ENCODE data around the gene ERAP2. TPM values are rescaled to one million over a fixed set of nuclear protein-coding genes. Genes with fewer than 3 reads are reported as not detected.
A peak's percentile ranks its signal among the peaks of the same experiment; 100 is the strongest.

Gene ERAP2
- total and polyA plus RNA-seq, 10 of the 15 experiments (the other 5 are each of a cell fraction or from before 2014, with no cell fraction given) = 4.0 to 28.7 (median 11.7) TPM

- TF ChIP-seq MYB (IDR thresholded peaks at IDR 0.05; ENCODE audit: borderline replicate concordance, low read depth, low read length) (no peak), ZBED1 (IDR thresholded peaks at IDR 0.05; ENCODE audit: borderline replicate concordance) (no peak)
These were observed 1.7 kb upstream of the ERAP2 start (continued) for GRCh38 chr5:96874631-96875030.

GRCh38 chr5:96875791-96876291 is 459 bp upstream of the ERAP2 start:
- H3K36me3 ChIP-seq (ENCODE audit: control insufficient read depth in 2 of 2, insufficient read depth in 2 of 2, low read length in 1 of 2) = peaks cover 0 to 7% of the 10 kb centered on the region in 2 experiments; a peak in 1 of 4 replicates
- FAIRE-seq (no peak), DNase-seq (ENCODE audit: low read depth, low spot score) (no peak), ATAC-seq (peak; percentile 23)
- peak overlapping the region; percentile 76 for H3K9ac ChIP-seq (ENCODE audit: control insufficient read depth, insufficient read depth, low read length)
- H3K9me3 ChIP-seq (replicated peaks; ENCODE audit: control insufficient read depth, insufficient read depth, low read length) = no peaks in the 10 kb centered on the region
- 0% methylated on average over 4 of the region's 4 CpGs for WGBS (ENCODE audit: insufficient coverage, insufficient replicate concordance, low lambda C conversion rate, missing lambda C conversion rate)
- CTCF ChIA-PET = interaction anchor here (0.5 to 4.1 kb wide), 7 partner anchors 9 to 916 kb away, joined by 3 to 22 read pairs (median 4); no protein-coding TSS in a partner anchor
- SMC1A ChIA-PET (ENCODE audit: uncharacterized antibody, unreplicated experiment) = interaction anchor here (0.6 to 10.5 kb wide), 19 partner anchors 7 to 124 kb away, joined by 3 to 169 read pairs (median 6); partner anchors contain the start of gene LNPEP
- peak overlapping the region; percentile 86 for H3K4me3 ChIP-seq
- BruUV-seq (replicated peaks) = no TSS peak
- POLR2A ChIA-PET = interaction anchor here (1.0 to 3.3 kb wide), 11 partner anchors 9 to 97 kb away, joined by 3 to 25 read pairs (median 8); partner anchors contain the start of genes ERAP1 and LNPEP
- H3K27me3 ChIP-seq (replicated peaks in 1 of 2; ENCODE audit: control insufficient read depth in 2 of 2, insufficient read depth in 2 of 2, low read length in 1 of 2) = no peaks in the 10 kb centered on the region
- H3K4me2 ChIP-seq (ENCODE audit: control insufficient read depth, insufficient read depth) = peak overlapping the region; percentile 96
- peak overlapping the region; percentile 89 for H2AFZ ChIP-seq (ENCODE audit: control insufficient read depth, low read depth, low read length)
- peak overlapping the region; percentile 86 for H3K27ac ChIP-seq (ENCODE audit: control insufficient read depth, insufficient read depth)
- H3K79me2 ChIP-seq (ENCODE audit: control insufficient read depth, insufficient read depth, low read length) = peaks cover 49% of the 10 kb centered on the region
- in situ Hi-C loops (cut with MboI) = no loop called here
- intact Hi-C loops (cut with micrococcal nuclease; ENCODE audit: unreplicated experiment) = no loop called here
- RAD21 ChIA-PET (ENCODE audit: unreplicated experiment) = interaction anchor here (1.0 to 12.0 kb wide), 11 partner anchors 8 to 121 kb away, joined by 3 to 142 read pairs (median 14); partner anchors contain the start of gene ERAP1
- H3K4me1 ChIP-seq (ENCODE audit: control insufficient read depth, insufficient read depth, low read length) = peaks cover 33% of the 10 kb centered on the region
- H4K20me1 ChIP-seq (ENCODE audit: control insufficient read depth, insufficient read depth) = no peaks in the 10 kb centered on the region
- TF ChIP-seq HDAC6 (IDR thresholded peaks at IDR 0.05; ENCODE audit: unreplicated experiment) (no peak), SMARCA5 (IDR thresholded peaks at IDR 0.05) (no peak), MTA2 (IDR thresholded peaks at IDR 0.05; ENCODE audit: low read depth) (no peak), HDGF (IDR thresholded peaks at IDR 0.05) (peak; percentile 64; the same call in 1 of the 2 replicates), BHLHE40 (IDR thresholded peaks at IDR 0.05; ENCODE audit: borderline replicate concordance in 1 of 2, low read depth in 2 of 2, low read length in 1 of 2) (no peak), ZZZ3 (IDR thresholded peaks at IDR 0.05; ENCODE audit: control insufficient read depth, insufficient read length, low read depth) (no peak), CHD2 (IDR thresholded peaks at IDR 0.05; ENCODE audit: borderline replicate concordance, low read depth, low read length) (no peak), BMI1 (IDR thresholded peaks at IDR 0.05; ENCODE audit: borderline replicate concordance) (no peak), IKZF2 (IDR thresholded peaks at IDR 0.05) (0 out of 4 replicates have a peak, but pooled peaks of 1 of the 2 experiments have one; percentile 12), SP1 (IDR thresholded peaks at IDR 0.05; ENCODE audit: low read depth, low read length) (no peak), CEBPB (IDR thresholded peaks at IDR 0.05; ENCODE audit: borderline replicate concordance in 1 of 2, low read depth in 2 of 2, low read length in 2 of 2) (no peak), TCF7 (IDR thresholded peaks at IDR 0.05; ENCODE audit: borderline replicate concordance) (peak; percentile 38; the same call in 1 of the 2 replicates), MYC (IDR thresholded peaks at IDR 0.05; ENCODE audit: insufficient read depth, insufficient read length, insufficient replicate concordance, low read length, severe bottlenecking) (no peak), ATF2 (IDR thresholded peaks at IDR 0.05; ENCODE audit: low read length) (no peak), WRNIP1 (IDR thresholded peaks at IDR 0.05; ENCODE audit: borderline replicate concordance, low read depth, low read length) (no peak)
- TF ChIP-seq, protein P1, sequence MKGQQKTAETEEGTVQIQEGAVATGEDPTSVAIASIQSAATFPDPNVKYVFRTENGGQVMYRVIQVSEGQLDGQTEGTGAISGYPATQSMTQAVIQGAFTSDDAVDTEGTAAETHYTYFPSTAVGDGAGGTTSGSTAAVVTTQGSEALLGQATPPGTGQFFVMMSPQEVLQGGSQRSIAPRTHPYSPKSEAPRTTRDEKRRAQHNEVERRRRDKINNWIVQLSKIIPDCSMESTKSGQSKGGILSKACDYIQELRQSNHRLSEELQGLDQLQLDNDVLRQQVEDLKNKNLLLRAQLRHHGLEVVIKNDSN (IDR thresholded peaks at IDR 0.05; ENCODE audit: borderline replicate concordance, extremely low read length, insufficient read depth, low read depth, low read length) = no peak
- TF ChIP-seq, protein P2, sequence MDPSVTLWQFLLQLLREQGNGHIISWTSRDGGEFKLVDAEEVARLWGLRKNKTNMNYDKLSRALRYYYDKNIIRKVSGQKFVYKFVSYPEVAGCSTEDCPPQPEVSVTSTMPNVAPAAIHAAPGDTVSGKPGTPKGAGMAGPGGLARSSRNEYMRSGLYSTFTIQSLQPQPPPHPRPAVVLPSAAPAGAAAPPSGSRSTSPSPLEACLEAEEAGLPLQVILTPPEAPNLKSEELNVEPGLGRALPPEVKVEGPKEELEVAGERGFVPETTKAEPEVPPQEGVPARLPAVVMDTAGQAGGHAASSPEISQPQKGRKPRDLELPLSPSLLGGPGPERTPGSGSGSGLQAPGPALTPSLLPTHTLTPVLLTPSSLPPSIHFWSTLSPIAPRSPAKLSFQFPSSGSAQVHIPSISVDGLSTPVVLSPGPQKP (IDR thresholded peaks at IDR 0.05; ENCODE audit: low read depth, low read length) = no peak

All from GM12878 (cell line).